AG09309 (cell line): ENCODE data around the gene PDE5A.
"Not testable (repeated sequence)": the region's sequence is repeated elsewhere in the genome, so short reads cannot be mapped to it uniquely, and the experiment has no call there.

Source experiments
- DNase-seq: peaks from one replicate; pipeline ENCODE4 v3.0.0-alpha.2; 2010; ENCODE audit warnings: low read depth
- H3K4me3 ChIP-seq: 2 replicates; pipeline ENCODE4 v1.5.1; 2011; ENCODE audit warnings: mild to moderate bottlenecking, low read depth, low read length, moderate library complexity; ENCODE audit not compliant: control insufficient read depth
- TF ChIP-seq, protein P1 (sequence below): IDR thresholded peaks from 2 replicates; pipeline ENCODE4 v1.5.1; 2011; ENCODE audit warnings: mild to moderate bottlenecking, low read depth, low read length, inconsistent platforms; ENCODE audit not compliant: insufficient read depth, control insufficient read depth; ENCODE audit errors: missing control alignments

Gene PDE5A

DNA sequence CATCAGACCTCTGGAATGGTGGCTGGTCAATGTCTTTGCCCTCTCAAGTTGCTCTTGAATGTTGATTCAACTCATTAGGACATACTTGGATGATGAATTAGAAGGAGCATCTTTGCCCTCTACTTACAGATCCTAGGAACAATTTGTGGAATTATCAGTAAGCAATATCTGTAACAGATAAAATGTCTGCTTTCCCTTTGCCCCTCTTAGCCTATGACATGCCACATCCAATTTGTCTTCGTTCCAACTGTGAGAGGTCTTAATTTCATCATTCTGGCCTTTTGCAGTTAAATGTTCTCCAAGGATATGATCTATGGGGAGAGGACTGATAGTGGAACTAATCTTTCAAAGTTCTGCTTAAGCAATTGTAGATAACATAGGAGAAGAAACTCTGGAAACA is 148.3 kb downstream of the PDE5A start:
- TF ChIP-seq, protein P1, sequence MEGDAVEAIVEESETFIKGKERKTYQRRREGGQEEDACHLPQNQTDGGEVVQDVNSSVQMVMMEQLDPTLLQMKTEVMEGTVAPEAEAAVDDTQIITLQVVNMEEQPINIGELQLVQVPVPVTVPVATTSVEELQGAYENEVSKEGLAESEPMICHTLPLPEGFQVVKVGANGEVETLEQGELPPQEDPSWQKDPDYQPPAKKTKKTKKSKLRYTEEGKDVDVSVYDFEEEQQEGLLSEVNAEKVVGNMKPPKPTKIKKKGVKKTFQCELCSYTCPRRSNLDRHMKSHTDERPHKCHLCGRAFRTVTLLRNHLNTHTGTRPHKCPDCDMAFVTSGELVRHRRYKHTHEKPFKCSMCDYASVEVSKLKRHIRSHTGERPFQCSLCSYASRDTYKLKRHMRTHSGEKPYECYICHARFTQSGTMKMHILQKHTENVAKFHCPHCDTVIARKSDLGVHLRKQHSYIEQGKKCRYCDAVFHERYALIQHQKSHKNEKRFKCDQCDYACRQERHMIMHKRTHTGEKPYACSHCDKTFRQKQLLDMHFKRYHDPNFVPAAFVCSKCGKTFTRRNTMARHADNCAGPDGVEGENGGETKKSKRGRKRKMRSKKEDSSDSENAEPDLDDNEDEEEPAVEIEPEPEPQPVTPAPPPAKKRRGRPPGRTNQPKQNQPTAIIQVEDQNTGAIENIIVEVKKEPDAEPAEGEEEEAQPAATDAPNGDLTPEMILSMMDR = no peak
- no peak overlapping the region for H3K4me3 ChIP-seq
- DNase-seq = no peak

DNA sequence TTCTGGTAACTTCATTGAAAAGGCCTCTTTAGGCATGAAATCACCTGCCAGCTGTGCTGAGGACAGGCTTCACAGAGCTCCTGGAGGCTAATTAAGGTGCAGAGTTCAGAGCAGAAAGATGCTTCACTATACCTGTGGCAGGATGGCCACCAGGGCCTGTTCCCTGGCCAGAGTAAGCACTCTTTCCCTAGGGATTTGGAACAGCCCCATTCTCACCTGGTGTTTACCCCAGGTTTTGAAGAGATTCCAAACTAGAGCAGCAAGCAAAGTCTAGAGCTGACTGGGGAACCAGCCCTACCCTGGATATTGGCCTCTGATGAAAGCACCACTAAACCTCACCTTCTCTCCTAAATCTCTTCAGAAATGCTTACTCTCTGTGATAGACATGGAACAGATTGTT is 148.8 kb downstream of the PDE5A start:
- H3K4me3 ChIP-seq = no peak overlapping the region
- DNase-seq = no peak
- TF ChIP-seq, protein P1 = no peak

DNA sequence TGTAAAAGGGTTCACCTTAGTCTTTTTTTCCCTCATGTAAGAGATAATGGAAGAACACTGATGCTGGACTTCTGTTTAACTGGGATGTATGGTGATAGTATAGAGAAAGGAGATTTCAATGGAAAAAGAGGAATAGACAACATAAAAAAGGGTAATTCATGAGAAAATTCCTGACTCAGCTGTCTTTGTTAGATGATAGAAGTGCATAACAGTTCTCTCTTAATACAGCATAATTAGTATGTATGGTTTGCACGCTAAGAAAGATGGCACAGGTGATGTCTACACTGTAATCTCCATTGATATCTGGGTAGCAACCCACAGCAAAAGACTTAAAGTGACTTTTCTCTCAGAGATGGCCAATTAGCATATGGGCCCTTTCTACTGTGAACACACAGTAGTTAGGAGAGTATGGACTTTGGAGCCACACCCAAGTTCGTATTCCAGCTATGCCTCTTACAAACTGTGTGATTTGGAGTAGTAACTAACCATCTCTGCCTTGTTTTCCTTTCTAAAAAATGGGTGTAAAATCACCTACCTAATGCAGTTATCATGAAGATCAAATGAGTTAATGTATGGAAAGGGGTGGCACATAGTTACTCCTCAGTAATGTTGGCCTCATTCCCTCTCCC is 149.3 kb downstream of the PDE5A start:
- H3K4me3 ChIP-seq = no peak overlapping the region
- TF ChIP-seq, protein P1 = no peak
- no peak for DNase-seq

DNA sequence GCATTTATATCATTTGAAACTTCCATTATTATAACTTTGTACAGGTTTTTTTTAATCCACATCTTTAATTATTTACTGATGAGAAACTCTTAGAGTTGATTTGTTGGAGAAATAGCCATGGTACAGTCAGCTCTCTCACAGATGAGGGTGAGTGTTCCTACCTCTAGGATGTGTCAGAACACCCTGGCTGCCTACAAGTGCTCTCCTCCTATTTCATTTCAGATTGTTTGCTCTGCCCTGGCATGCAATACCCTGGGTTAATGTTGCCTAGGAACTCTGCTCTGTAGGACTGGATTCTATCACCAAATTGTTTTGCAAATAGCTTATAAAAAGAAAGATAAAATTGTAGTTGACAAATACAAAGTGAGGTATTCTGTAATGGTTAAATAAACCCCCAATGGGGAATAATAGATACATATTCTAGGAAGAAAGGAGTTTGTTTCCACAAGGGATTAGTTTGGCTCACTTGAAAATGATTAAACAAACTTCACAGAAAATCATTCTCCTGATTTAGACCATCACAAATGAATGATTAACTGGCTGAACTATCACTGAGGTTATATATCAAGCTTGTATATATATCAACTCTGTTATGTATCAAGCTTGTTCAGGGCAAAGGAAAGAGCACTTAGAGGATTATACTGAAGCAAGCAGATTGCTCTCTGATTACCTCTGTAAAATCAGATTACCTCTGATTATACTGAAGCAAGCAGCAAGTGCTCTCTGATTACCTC is 150.0 kb downstream of the PDE5A start:
- no peak for DNase-seq
- no peak overlapping the region for H3K4me3 ChIP-seq
- TF ChIP-seq, protein P1 = no peak

DNA sequence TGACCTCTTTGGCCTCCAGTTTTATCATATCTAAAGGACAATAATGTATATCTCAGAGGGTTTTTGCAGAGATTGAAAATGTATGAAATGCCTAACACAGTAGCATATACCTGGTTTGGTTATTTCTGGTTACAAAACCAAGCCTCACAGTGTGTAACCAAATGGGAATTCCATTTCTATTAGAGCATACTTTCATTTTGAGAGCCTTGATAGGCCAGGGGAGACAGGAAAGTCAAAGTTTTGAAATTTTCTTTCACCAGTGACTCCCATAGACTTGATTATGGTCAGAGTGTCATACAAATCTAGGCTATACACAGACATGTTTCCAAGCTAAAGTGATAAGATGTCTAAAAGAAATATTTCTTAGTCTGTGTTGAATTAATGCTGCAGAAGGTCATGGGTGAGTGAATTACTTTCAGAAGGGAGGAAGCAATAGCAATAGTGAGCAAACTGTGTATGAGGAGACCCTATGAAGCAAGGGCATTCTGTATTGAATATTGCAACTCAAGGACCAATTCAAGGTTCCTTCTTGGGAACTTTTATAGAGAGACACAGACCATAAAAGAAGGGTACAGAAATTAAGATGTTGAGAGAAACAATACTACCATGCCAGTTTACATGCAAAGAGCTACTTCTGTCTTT is 151.1 kb downstream of the PDE5A start:
- TF ChIP-seq, protein P1 = no peak
- no peak for DNase-seq
- H3K4me3 ChIP-seq = no peak overlapping the region

DNA sequence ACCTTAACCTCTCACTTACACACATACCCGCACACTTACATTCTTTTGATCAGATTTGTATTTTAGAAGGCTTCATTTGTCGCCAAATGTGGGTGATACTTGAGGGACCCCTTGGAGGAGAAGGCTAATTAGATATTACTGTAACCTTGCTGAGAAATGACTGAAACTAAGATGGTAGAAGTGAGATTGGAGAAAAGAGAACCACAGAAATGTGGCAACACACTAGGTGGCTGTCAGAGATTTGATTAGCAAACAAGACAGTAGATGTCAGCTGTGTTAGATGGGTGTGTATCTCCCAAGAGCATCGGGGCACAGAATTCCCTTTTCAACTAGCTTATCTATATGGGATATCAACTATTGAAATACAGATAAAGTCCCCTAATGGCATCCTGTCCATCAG is 157.3 kb downstream of the PDE5A start:
- no peak for DNase-seq
- no peak overlapping the region for H3K4me3 ChIP-seq
- TF ChIP-seq, protein P1 = no peak

DNA sequence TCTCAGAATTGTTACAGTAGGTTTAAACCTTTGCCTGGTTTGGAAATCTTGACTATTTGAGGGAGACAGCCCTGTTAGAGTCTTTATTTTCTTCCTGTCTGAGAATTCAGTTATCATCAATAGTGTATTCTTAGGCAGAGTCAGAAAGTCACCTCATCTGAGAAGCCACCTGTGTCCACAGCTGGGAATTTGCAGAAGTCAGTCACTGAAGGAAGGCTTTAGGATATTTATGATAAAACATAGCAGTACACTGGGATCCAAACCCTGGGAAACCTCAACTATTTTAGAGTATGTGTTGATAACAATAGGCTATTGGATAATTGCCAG is 157.9 kb downstream of the PDE5A start:
- H3K4me3 ChIP-seq, DNase-seq: not testable (repeated sequence)

DNA sequence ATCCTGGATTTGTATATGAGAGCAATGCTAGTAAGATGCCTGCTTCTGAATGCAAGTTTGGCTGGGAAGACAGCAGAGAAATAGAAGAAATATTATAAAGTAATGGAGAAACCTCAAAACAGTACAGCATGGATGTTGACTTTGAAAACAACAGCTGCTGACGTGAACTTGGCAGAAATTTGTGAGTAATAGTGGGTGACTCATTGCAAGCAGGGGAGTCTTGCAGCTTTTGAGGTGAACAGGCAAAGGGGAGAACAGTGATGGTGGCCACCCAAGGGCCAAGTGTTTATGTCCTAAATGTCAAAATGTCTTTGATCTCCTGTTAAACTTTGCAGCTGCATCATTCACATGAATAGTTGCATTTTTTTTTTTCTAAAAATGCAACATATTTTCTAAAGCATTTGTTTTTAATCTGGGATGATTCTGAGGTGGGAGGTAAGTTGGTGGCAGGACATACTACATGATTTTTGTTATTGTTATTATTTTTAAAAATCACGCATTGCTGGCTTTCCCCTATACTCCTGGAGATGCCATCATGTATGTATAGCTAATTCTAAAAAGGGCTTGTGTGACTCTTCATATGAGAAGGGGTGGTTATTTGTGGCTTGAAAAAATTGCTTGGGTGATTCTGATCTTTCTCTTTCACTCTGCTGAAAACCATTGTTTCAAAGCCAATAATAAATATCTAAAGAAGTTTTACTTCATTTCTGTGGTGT is 158.4 kb downstream of the PDE5A start:
- H3K4me3 ChIP-seq, DNase-seq: not testable (repeated sequence)

DNA sequence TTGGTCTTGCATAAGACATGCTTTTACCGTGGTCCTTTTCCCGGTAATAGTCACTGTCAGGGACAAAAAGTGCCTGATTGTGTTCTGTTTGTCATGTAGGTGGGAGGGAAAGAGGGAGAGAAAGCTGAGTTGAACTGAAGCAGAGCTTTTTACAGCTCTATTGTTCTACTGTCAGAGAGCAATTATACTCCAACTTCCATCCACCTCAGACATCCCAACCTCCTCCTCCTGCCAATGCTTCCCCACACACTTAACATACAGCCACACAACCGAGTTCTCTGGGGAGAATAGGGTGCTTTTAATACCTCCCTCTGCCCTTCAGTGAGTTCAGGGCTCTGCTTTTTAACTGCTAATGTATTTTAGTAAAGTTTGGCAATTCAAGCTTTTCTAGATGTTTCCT is 159.6 kb downstream of the PDE5A start:
- DNase-seq, H3K4me3 ChIP-seq: not testable (repeated sequence)

DNA sequence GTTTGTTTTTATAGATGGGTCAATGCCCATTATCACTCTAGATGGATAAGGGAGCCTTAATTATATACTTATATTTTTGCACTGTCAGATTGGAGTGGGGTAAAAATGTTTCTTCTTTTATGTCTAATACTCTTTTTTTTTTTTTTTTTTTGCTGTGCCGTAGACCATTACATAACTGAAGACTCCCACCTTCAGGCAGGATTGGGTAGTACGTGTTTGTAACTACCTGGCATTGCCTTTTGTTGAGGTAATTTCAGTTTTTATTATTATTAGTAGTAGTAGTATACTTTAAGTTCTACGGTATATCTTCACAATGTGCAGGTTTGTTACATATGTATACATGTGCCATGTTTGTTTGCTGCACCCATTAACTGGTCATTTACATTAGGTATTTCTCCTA is 165.9 kb downstream of the PDE5A start:
- H3K4me3 ChIP-seq, DNase-seq: not testable (repeated sequence)
